WTC11 (cell line): ENCODE results near the gene HSH2D. TPM values are rescaled to one million over a fixed set of nuclear protein-coding genes. Genes with fewer than 3 reads are reported as not detected.

Source experiments
- ATAC-seq: fragments of 200-7000 bp; cut with Tn5 transposase; 2 replicates; pipeline ENCODE4 v1.10.0; 2021; ENCODE audit warnings: mild to moderate bottlenecking, moderate library complexity
- CTCF ChIA-PET: fragments of 300-600 bp; sonication (Branson Sonifier 250); formaldehyde crosslinking; loops from one replicate; lab custom pipeline; 2021; ENCODE audit warnings: antibody characterized with exemption; lab: Charles Lee
- POLR2A ChIA-PET: fragments of 350-600 bp; sonication (Branson Sonifier 250); formaldehyde crosslinking; loops from one replicate; lab custom pipeline; 2021; ENCODE audit warnings: antibody characterized with exemption; lab: Charles Lee
- DNase-seq: peaks from one replicate; pipeline ENCODE4 v3.0.0; 2021; ENCODE audit warnings: low spot score
- H3K27ac Mint-ChIP-seq: 2 replicates; pipeline ENCODE4 v1.8.0; 2021; ENCODE audit warnings: mixed read lengths
- H3K27me3 Mint-ChIP-seq: 2 replicates; pipeline ENCODE4 v1.8.0; 2021; ENCODE audit warnings: low read depth, mild to moderate bottlenecking, moderate library complexity, mixed read lengths
- H3K36me3 Mint-ChIP-seq: 2 replicates; pipeline ENCODE4 v1.8.0; 2021; ENCODE audit warnings: mixed read lengths
- H3K4me1 Mint-ChIP-seq: 2 replicates; pipeline ENCODE4 v1.8.0; 2022; ENCODE audit warnings: mixed read lengths
- H3K4me3 Mint-ChIP-seq: 2 replicates; pipeline ENCODE4 v1.8.0; 2021; ENCODE audit warnings: mild to moderate bottlenecking, moderate library complexity, mixed read lengths
- H3K9me3 Mint-ChIP-seq: 2 replicates; pipeline ENCODE4 v1.8.0; 2021; ENCODE audit warnings: mixed read lengths
- CREM ChIP-seq: sonication (generic); formaldehyde crosslinking; IDR thresholded peaks from 2 replicates; pipeline ENCODE4 v1.8.1; 2022; ENCODE audit warnings: mild to moderate bottlenecking, missing genetic modification reagents, moderate library complexity
- ELF4 ChIP-seq: sonication (generic); formaldehyde crosslinking; IDR thresholded peaks from 2 replicates; pipeline ENCODE4 v1.8.1; 2022; ENCODE audit warnings: low read depth, mild to moderate bottlenecking, moderate library complexity, missing genetic modification reagents
- ETV6 ChIP-seq: sonication (generic); formaldehyde crosslinking; IDR thresholded peaks from 2 replicates; pipeline ENCODE4 v1.8.1; 2022; ENCODE audit warnings: mild to moderate bottlenecking, missing genetic modification reagents
- FOXP1 ChIP-seq: sonication (generic); formaldehyde crosslinking; IDR thresholded peaks from 2 replicates; pipeline ENCODE4 v1.8.0; 2022; ENCODE audit warnings: missing genetic modification reagents, mild to moderate bottlenecking, moderate library complexity, borderline replicate concordance
- GRHL2 ChIP-seq: fragments of 250-450 bp; sonication (Bioruptor Pico); IDR thresholded peaks from 2 replicates; pipeline ENCODE4 v1.8.0; 2022; ENCODE audit warnings: mild to moderate bottlenecking, moderate library complexity; ENCODE audit not compliant: insufficient replicate concordance, severe bottlenecking
- HMGA2 ChIP-seq: fragments of 250-450 bp; sonication (Bioruptor Pico); IDR thresholded peaks from 2 replicates; pipeline ENCODE4 v1.4.0; 2021; ENCODE audit warnings: mild to moderate bottlenecking, moderate library complexity
- JUN ChIP-seq: sonication (generic); formaldehyde crosslinking; IDR thresholded peaks from 2 replicates; pipeline ENCODE4 v1.8.0; 2023; ENCODE audit warnings: mild to moderate bottlenecking, missing genetic modification reagents
- NFYB ChIP-seq: sonication (generic); formaldehyde crosslinking; conservative IDR thresholded peaks from 2 replicates; pipeline ENCODE4 v1.8.0; 2022; ENCODE audit warnings: low read depth, missing genetic modification reagents
- RORB ChIP-seq: fragments of 250-450 bp; sonication (Bioruptor Pico); IDR thresholded peaks from 2 replicates; pipeline ENCODE4 v1.9.0; 2021; ENCODE audit warnings: mild to moderate bottlenecking
- SOX15 ChIP-seq: fragments of 250-450 bp; sonication (Bioruptor Pico); IDR thresholded peaks from 2 replicates; pipeline ENCODE4 v1.9.0; 2021; ENCODE audit warnings: mild to moderate bottlenecking
- ZNF121 ChIP-seq: sonication (generic); formaldehyde crosslinking; IDR thresholded peaks from 2 replicates; pipeline ENCODE4 v1.8.0; 2023; ENCODE audit warnings: missing genetic modification reagents
- ZNF219 ChIP-seq: sonication (generic); formaldehyde crosslinking; IDR thresholded peaks from 2 replicates; pipeline ENCODE4 v1.8.0; 2023; ENCODE audit warnings: missing genetic modification reagents, mild to moderate bottlenecking, borderline replicate concordance
- total RNA-seq: library from RNA; stranded (reverse); gene quantifications from 3 replicates; pipeline ENCODE4 v1.2.3, GENCODE V29; 2021
- TF ChIP-seq, protein P1 (sequence below): sonication (generic); formaldehyde crosslinking; conservative IDR thresholded peaks from 2 replicates; pipeline ENCODE4 v1.8.1; 2023; ENCODE audit warnings: mild to moderate bottlenecking, low read depth, missing genetic modification reagents, moderate library complexity
- TF ChIP-seq, protein P2 (sequence below): sonication (generic); formaldehyde crosslinking; IDR thresholded peaks from 2 replicates; pipeline ENCODE4 v1.8.1; 2023; ENCODE audit warnings: mild to moderate bottlenecking, missing genetic modification reagents, moderate library complexity
- TF ChIP-seq, protein P3 (sequence below): sonication (generic); formaldehyde crosslinking; IDR thresholded peaks from 2 replicates; pipeline ENCODE4 v1.8.1; 2023; ENCODE audit warnings: mild to moderate bottlenecking, missing genetic modification reagents
- TF ChIP-seq, protein P4 (sequence below): fragments of 250-450 bp; sonication (Bioruptor Pico); IDR thresholded peaks from 2 replicates; pipeline ENCODE4 v2.1.2; 2022; ENCODE audit warnings: mild to moderate bottlenecking, moderate library complexity
- TF ChIP-seq, protein P5 (sequence below): sonication (generic); formaldehyde crosslinking; IDR thresholded peaks from 2 replicates; pipeline ENCODE4 v1.8.0; 2023; ENCODE audit warnings: mild to moderate bottlenecking, missing genetic modification reagents
- TF ChIP-seq, protein P6 (sequence below): sonication (generic); formaldehyde crosslinking; IDR thresholded peaks from 2 replicates; pipeline ENCODE4 v1.8.1; 2023; ENCODE audit warnings: mild to moderate bottlenecking, missing genetic modification reagents

Gene HSH2D
- total RNA-seq, 1 experiment from 2014 or later, result 1.6 TPM

DNA sequence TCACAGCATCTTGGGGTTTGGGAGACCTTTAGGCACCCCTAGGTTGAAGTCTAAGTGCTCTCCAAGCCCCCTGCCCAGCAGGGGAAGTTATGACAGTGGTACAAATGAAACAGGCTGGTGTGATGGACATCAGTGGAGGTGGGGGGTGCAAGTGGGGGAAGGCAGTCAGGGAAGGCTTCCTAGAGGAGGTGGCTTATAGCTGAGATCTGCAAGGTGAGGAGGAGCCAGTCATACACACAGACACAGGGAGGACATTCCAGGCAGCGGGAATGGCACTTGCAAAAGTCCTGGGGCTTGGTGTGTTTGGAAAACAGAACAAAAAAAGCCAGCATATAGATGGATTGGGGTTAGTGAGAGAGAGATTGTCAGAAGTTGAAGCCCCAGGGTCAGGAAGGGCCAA lies 11.6 kb downstream of the HSH2D start:
- ChIA-PET CTCF (interaction anchor here (2.9 kb wide), 1 partner anchor 114 kb away, joined by 8 read pairs; no protein-coding TSS in a partner anchor), POLR2A (no interaction called here)
- Mint-ChIP-seq H3K27me3 (no peaks in the 10 kb centered on the region; the same call in 1 of the 2 replicates), H3K4me1 (no peaks in the 10 kb centered on the region), H3K9me3 (no peaks in the 10 kb centered on the region), H3K4me3 (no peak overlapping the region), H3K36me3 (no peaks in the 10 kb centered on the region), H3K27ac (no peak overlapping the region)
- no peak for DNase-seq
- no peak for ATAC-seq
- TF ChIP-seq, protein P1, sequence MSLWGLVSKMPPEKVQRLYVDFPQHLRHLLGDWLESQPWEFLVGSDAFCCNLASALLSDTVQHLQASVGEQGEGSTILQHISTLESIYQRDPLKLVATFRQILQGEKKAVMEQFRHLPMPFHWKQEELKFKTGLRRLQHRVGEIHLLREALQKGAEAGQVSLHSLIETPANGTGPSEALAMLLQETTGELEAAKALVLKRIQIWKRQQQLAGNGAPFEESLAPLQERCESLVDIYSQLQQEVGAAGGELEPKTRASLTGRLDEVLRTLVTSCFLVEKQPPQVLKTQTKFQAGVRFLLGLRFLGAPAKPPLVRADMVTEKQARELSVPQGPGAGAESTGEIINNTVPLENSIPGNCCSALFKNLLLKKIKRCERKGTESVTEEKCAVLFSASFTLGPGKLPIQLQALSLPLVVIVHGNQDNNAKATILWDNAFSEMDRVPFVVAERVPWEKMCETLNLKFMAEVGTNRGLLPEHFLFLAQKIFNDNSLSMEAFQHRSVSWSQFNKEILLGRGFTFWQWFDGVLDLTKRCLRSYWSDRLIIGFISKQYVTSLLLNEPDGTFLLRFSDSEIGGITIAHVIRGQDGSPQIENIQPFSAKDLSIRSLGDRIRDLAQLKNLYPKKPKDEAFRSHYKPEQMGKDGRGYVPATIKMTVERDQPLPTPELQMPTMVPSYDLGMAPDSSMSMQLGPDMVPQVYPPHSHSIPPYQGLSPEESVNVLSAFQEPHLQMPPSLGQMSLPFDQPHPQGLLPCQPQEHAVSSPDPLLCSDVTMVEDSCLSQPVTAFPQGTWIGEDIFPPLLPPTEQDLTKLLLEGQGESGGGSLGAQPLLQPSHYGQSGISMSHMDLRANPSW (CRISPR knock-in tag), result no peak
- TF ChIP-seq, protein P2, sequence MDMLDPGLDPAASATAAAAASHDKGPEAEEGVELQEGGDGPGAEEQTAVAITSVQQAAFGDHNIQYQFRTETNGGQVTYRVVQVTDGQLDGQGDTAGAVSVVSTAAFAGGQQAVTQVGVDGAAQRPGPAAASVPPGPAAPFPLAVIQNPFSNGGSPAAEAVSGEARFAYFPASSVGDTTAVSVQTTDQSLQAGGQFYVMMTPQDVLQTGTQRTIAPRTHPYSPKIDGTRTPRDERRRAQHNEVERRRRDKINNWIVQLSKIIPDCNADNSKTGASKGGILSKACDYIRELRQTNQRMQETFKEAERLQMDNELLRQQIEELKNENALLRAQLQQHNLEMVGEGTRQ (CRISPR knock-in tag), result no peak
- TF ChIP-seq, protein P3, sequence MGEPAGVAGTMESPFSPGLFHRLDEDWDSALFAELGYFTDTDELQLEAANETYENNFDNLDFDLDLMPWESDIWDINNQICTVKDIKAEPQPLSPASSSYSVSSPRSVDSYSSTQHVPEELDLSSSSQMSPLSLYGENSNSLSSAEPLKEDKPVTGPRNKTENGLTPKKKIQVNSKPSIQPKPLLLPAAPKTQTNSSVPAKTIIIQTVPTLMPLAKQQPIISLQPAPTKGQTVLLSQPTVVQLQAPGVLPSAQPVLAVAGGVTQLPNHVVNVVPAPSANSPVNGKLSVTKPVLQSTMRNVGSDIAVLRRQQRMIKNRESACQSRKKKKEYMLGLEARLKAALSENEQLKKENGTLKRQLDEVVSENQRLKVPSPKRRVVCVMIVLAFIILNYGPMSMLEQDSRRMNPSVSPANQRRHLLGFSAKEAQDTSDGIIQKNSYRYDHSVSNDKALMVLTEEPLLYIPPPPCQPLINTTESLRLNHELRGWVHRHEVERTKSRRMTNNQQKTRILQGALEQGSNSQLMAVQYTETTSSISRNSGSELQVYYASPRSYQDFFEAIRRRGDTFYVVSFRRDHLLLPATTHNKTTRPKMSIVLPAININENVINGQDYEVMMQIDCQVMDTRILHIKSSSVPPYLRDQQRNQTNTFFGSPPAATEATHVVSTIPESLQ (CRISPR knock-in tag), result no peak
- TF ChIP-seq, protein P4, sequence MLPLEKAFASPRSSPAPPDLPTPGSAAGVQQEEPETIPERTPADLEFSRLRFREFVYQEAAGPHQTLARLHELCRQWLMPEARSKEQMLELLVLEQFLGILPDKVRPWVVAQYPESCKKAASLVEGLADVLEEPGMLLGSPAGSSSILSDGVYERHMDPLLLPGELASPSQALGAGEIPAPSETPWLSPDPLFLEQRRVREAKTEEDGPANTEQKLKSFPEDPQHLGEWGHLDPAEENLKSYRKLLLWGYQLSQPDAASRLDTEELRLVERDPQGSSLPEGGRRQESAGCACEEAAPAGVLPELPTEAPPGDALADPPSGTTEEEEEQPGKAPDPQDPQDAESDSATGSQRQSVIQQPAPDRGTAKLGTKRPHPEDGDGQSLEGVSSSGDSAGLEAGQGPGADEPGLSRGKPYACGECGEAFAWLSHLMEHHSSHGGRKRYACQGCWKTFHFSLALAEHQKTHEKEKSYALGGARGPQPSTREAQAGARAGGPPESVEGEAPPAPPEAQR (CRISPR knock-in tag), result no peak
- TF ChIP-seq SOX15 (CRISPR knock-in tag), result no peak
- TF ChIP-seq ZNF121, result no peak
- TF ChIP-seq RORB (CRISPR knock-in tag), result no peak
- TF ChIP-seq ELF4 (CRISPR knock-in tag), result no peak
- no peak for TF ChIP-seq HMGA2 (CRISPR knock-in tag)
- TF ChIP-seq CREM (CRISPR knock-in tag), result no peak
- TF ChIP-seq, protein P5, sequence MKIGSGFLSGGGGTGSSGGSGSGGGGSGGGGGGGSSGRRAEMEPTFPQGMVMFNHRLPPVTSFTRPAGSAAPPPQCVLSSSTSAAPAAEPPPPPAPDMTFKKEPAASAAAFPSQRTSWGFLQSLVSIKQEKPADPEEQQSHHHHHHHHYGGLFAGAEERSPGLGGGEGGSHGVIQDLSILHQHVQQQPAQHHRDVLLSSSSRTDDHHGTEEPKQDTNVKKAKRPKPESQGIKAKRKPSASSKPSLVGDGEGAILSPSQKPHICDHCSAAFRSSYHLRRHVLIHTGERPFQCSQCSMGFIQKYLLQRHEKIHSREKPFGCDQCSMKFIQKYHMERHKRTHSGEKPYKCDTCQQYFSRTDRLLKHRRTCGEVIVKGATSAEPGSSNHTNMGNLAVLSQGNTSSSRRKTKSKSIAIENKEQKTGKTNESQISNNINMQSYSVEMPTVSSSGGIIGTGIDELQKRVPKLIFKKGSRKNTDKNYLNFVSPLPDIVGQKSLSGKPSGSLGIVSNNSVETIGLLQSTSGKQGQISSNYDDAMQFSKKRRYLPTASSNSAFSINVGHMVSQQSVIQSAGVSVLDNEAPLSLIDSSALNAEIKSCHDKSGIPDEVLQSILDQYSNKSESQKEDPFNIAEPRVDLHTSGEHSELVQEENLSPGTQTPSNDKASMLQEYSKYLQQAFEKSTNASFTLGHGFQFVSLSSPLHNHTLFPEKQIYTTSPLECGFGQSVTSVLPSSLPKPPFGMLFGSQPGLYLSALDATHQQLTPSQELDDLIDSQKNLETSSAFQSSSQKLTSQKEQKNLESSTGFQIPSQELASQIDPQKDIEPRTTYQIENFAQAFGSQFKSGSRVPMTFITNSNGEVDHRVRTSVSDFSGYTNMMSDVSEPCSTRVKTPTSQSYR, result no peak
- TF ChIP-seq ZNF219 (CRISPR knock-in tag), result no peak
- no peak for TF ChIP-seq JUN (CRISPR knock-in tag)
- TF ChIP-seq ETV6 (CRISPR knock-in tag), result no peak
- TF ChIP-seq, protein P6, sequence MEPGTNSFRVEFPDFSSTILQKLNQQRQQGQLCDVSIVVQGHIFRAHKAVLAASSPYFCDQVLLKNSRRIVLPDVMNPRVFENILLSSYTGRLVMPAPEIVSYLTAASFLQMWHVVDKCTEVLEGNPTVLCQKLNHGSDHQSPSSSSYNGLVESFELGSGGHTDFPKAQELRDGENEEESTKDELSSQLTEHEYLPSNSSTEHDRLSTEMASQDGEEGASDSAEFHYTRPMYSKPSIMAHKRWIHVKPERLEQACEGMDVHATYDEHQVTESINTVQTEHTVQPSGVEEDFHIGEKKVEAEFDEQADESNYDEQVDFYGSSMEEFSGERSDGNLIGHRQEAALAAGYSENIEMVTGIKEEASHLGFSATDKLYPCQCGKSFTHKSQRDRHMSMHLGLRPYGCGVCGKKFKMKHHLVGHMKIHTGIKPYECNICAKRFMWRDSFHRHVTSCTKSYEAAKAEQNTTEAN, result no peak
- no peak for TF ChIP-seq GRHL2 (CRISPR knock-in tag)
- TF ChIP-seq FOXP1, result no peak
- no peak for TF ChIP-seq NFYB (CRISPR knock-in tag)
